Stimulated activated CD4-positive, alpha-beta T cell treated with anti-CD3 and anti-CD28 coated beads, Interleukin-1b, Interleukin-23, amount 100 ng/mL, for 48 hours (primary cell): ENCODE measurements around the gene B4GALNT3.
"Not testable (repeated sequence)": the region's sequence is repeated elsewhere in the genome, so short reads cannot be mapped to it uniquely, and the experiment has no call there.

ENCODE experiments used
- DNase-seq: peaks from one replicate; pipeline ENCODE4 v3.0.0-alpha.2; 2020

B4GALNT3 gene

GRCh38 chr12:459430-460258 lies at the start of gene B4GALNT3:
TSS of gene B4GALNT3 (plus strand) at chr12:459939. CDS start at chr12:460377, 438 bp downstream.
- peak; percentile 18 for DNase-seq

- DNase-seq: no peak
These were observed 44.9 kb upstream of the B4GALNT3 start for GRCh38 chr12:414859-415258.

GRCh38 chr12:418432-418831 lies 41.3 kb upstream of the B4GALNT3 start:
- DNase-seq: no peak

GRCh38 chr12:422526-422925 lies 37.2 kb upstream of the B4GALNT3 start:
- no peak for DNase-seq

- not testable (repeated sequence) for DNase-seq
These were observed 24.0 kb upstream of the B4GALNT3 start for GRCh38 chr12:435737-436136.

GRCh38 chr12:442235-442884 lies 17.4 kb upstream of the B4GALNT3 start:
- peak; percentile 21 for DNase-seq

- DNase-seq: no peak
These were observed 12.6 kb upstream of the B4GALNT3 start for GRCh38 chr12:447141-447540.

GRCh38 chr12:449203-449602 lies 10.5 kb upstream of the B4GALNT3 start:
- no peak for DNase-seq

GRCh38 chr12:450438-450837 lies 9.3 kb upstream of the B4GALNT3 start:
- DNase-seq: no peak

GRCh38 chr12:452667-453210 lies 7.0 kb upstream of the B4GALNT3 start:
- DNase-seq: peak; percentile 84

GRCh38 chr12:454833-455232 lies 4.9 kb upstream of the B4GALNT3 start:
- DNase-seq: no peak

GRCh38 chr12:455821-456220 lies 3.9 kb upstream of the B4GALNT3 start:
- no peak for DNase-seq

- no peak for DNase-seq
These were observed 2.1 kb upstream of the B4GALNT3 start for GRCh38 chr12:457676-458075.

- DNase-seq: no peak
These were observed 699 bp upstream of the B4GALNT3 start for GRCh38 chr12:459050-459429.

- DNase-seq: peak; percentile 22
These were observed 807 bp downstream of the B4GALNT3 start for GRCh38 chr12:460261-461230.

GRCh38 chr12:461425-461824 lies 1.7 kb downstream of the B4GALNT3 start:
- no peak for DNase-seq

GRCh38 chr12:462936-463705 lies 3.4 kb downstream of the B4GALNT3 start:
- DNase-seq: no peak

GRCh38 chr12:464484-465267 lies 4.9 kb downstream of the B4GALNT3 start:
- no peak for DNase-seq

GRCh38 chr12:466039-466438 lies 6.3 kb downstream of the B4GALNT3 start:
- no peak for DNase-seq

- no peak for DNase-seq
These were observed 7.0 kb downstream of the B4GALNT3 start for GRCh38 chr12:466762-467161.

GRCh38 chr12:467591-467990 lies 7.9 kb downstream of the B4GALNT3 start:
- DNase-seq: no peak
